Loucy (cell line): ENCODE results near the gene ABCC11.

Experiments used
- EZH2phosphoT487 ChIP-seq: fragments of 200-600 bp; IDR thresholded peaks from 2 replicates; pipeline ENCODE4 v1.6.1; 2018; ENCODE audit warnings: antibody characterized with exemption, mild to moderate bottlenecking, moderate library complexity, borderline replicate concordance
- TF ChIP-seq, protein P1 (sequence below): fragments of 200-600 bp; sonication (generic); conservative IDR thresholded peaks from 2 replicates; pipeline ENCODE4 v1.5.1; 2014; ENCODE audit warnings: mild to moderate bottlenecking, antibody characterized with exemption, low read length

DNA sequence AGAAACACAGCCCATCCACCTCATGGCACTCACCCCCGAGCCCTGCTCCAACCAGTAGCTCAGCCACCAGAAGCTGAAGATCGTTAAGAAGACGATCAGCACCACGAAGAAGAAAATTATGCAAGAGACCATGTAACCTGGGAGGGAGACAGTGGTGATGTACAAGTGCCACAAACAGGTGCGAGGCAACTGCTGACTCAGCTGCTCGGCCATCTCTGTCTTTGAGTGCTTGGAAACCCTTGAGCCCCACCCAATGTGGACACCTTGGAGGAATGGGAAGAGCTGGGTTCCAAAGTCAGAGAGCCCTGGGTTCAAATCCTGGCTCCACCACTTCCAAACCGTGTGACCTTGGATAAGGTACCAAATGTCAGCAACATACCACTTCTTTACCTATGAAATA is 53.5 kb downstream of the ABCC11 start:
- TF ChIP-seq, protein P1, sequence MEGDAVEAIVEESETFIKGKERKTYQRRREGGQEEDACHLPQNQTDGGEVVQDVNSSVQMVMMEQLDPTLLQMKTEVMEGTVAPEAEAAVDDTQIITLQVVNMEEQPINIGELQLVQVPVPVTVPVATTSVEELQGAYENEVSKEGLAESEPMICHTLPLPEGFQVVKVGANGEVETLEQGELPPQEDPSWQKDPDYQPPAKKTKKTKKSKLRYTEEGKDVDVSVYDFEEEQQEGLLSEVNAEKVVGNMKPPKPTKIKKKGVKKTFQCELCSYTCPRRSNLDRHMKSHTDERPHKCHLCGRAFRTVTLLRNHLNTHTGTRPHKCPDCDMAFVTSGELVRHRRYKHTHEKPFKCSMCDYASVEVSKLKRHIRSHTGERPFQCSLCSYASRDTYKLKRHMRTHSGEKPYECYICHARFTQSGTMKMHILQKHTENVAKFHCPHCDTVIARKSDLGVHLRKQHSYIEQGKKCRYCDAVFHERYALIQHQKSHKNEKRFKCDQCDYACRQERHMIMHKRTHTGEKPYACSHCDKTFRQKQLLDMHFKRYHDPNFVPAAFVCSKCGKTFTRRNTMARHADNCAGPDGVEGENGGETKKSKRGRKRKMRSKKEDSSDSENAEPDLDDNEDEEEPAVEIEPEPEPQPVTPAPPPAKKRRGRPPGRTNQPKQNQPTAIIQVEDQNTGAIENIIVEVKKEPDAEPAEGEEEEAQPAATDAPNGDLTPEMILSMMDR = no peak
- no peak for TF ChIP-seq EZH2phosphoT487
